OCI-LY7 (cell line): ENCODE results near the gene NME5. TPM values are rescaled to one million over a fixed set of nuclear protein-coding genes. Genes with fewer than 3 reads are reported as not detected.
A peak's percentile ranks its signal among the peaks of the same experiment; 100 is the strongest.

Experiments
- BruUV-seq: library from RNA; stranded (reverse); fragments of 400-500 nt; replicated peaks from 2 replicates; lab custom pipeline; 2021; lab: Mats Ljungman, UMichigan
- CTCF ChIA-PET: fragments of 300-600 bp; sonication (Branson Sonifier 250); formaldehyde crosslinking; loops from one replicate; lab custom pipeline; 2022; ENCODE audit warnings: antibody characterized with exemption; ENCODE audit not compliant: unreplicated experiment; lab: Charles Lee
- POLR2A ChIA-PET: fragments of 300-600 bp; sonication (Branson Sonifier 250); formaldehyde crosslinking; loops from one replicate; lab custom pipeline; 2022; ENCODE audit warnings: antibody characterized with exemption; lab: Charles Lee
- DNase-seq: peaks from one replicate; pipeline ENCODE4 v3.0.0-alpha.2; 2015; ENCODE audit warnings: low spot score
- H2AFZ ChIP-seq: fragments of 200-600 bp; sonication (generic), shearing (Covaris generic); 2 replicates; pipeline ENCODE4 v1.6.1; 2014; ENCODE audit warnings: mild to moderate bottlenecking, antibody characterized with exemption, low read length, moderate library complexity
- H3K27ac ChIP-seq: fragments of 200-600 bp; sonication (generic); 2 replicates; pipeline ENCODE4 v1.5.1; 2014; ENCODE audit warnings: mixed run types, low read depth, mild to moderate bottlenecking, moderate library complexity, low read length, inconsistent platforms; ENCODE audit not compliant: poor library complexity, severe bottlenecking
- H3K36me3 ChIP-seq: fragments of 200-600 bp; sonication (generic); 2 replicates; pipeline ENCODE4 v1.6.1; 2014; ENCODE audit warnings: mild to moderate bottlenecking, antibody characterized with exemption, low read length, moderate library complexity, mixed read lengths; ENCODE audit not compliant: insufficient read depth
- H3K4me1 ChIP-seq: fragments of 200-600 bp; sonication (generic); 2 replicates; pipeline ENCODE4 v1.5.1; 2014; ENCODE audit warnings: mild to moderate bottlenecking, low read length; ENCODE audit not compliant: insufficient read depth, poor library complexity, severe bottlenecking
- H3K4me2 ChIP-seq: fragments of 200-600 bp; sonication (generic); 2 replicates; pipeline ENCODE4 v1.6.1; 2014; ENCODE audit warnings: mild to moderate bottlenecking, low read length
- H3K4me3 ChIP-seq: fragments of 200-600 bp; sonication (generic); 2 replicates; pipeline ENCODE4 v1.5.1; 2014; ENCODE audit warnings: mild to moderate bottlenecking, low read depth, low read length; ENCODE audit not compliant: poor library complexity, severe bottlenecking
- H3K79me2 ChIP-seq: fragments of 200-600 bp; sonication (generic); 2 replicates; pipeline ENCODE4 v1.6.1; 2016; ENCODE audit warnings: low read depth, mild to moderate bottlenecking, low read length, moderate library complexity, mixed read lengths; ENCODE audit not compliant: insufficient read depth
- H3K9me2 ChIP-seq: fragments of 200-600 bp; sonication (generic); 2 replicates; pipeline ENCODE4 v1.6.1; 2016; ENCODE audit warnings: mild to moderate bottlenecking, low read length, mixed read lengths; ENCODE audit not compliant: insufficient read depth
- H3K9me3 ChIP-seq: fragments of 200-600 bp; sonication (generic); 2 replicates; pipeline ENCODE4 v1.6.1; 2014; ENCODE audit warnings: mild to moderate bottlenecking, mixed run types, low read length, mixed read lengths
- H4K20me1 ChIP-seq: fragments of 200-600 bp; sonication (generic); 2 replicates; pipeline ENCODE4 v1.6.1; 2014; ENCODE audit warnings: mild to moderate bottlenecking, antibody characterized with exemption, low read length, moderate library complexity, mixed read lengths; ENCODE audit not compliant: insufficient read depth
- CTCF ChIP-seq: fragments of 200-600 bp; sonication (generic); conservative IDR thresholded peaks from 2 replicates; pipeline ENCODE4 v1.5.1; 2014; ENCODE audit warnings: mild to moderate bottlenecking, antibody characterized with exemption, low read length, moderate library complexity, mixed read lengths
- EZH2phosphoT487 ChIP-seq: fragments of 200-600 bp; sonication (generic); IDR thresholded peaks from 2 replicates; pipeline ENCODE4 v1.6.1; 2018; ENCODE audit warnings: low read depth, borderline replicate concordance, mild to moderate bottlenecking, mixed run types, antibody characterized with exemption, low read length, moderate library complexity, mixed read lengths
- intact Hi-C: fragments of 100-400 bp; cut with micrococcal nuclease; formaldehyde crosslinking; loops from one replicate; pipeline ENCODE4 v1.10.0; 2022; ENCODE audit not compliant: unreplicated experiment
- total RNA-seq, 2 experiments: library from RNA; depleted of rRNA in 1 of 2; stranded (reverse); fragments of >200 nt in 1 of 2; shearing (Covaris generic) in 1 of 2; gene quantifications; 2 replicates each; pipeline ENCODE4 v1.2.3, GENCODE V29; 2014 to 2022

Gene NME5
- total RNA-seq, 2 experiments from 2014 or later: not detected

- Histone ChIP-seq H2AFZ (no peak overlapping the region), H3K36me3 (peaks cover 99% of the 10 kb centered on the region), H3K79me2 (peaks cover 5% of the 10 kb centered on the region; the same call in 1 of the 2 replicates), H3K4me2 (no peak overlapping the region), H3K9me2 (no peaks in the 10 kb centered on the region), H3K9me3 (no peaks in the 10 kb centered on the region), H3K27ac (no peak overlapping the region), H4K20me1 (0 out of 2 replicates have a peak, but pooled peaks cover 6% of the 10 kb centered on the region), H3K4me1 (peaks cover under 1% of the 10 kb centered on the region), H3K4me3 (no peak overlapping the region)
- ChIA-PET POLR2A (interaction anchor here (1.7 to 3.1 kb wide), 2 partner anchors 8 to 28 kb away, joined by 6 to 13 read pairs; partner anchors contain the start of genes BRD8, CDC23 and KIF20A), CTCF (no interaction called here)
- intact Hi-C loops: no loop called here
- no peak for TF ChIP-seq CTCF
- TF ChIP-seq EZH2phosphoT487: no peak
- DNase-seq: no peak
- BruUV-seq: no TSS peak
Observed at GRCh38 chr5:138186002-138186447, 46.8 kb upstream of the NME5 start.

GRCh38 chr5:138182808-138183207 lies 43.6 kb upstream of the NME5 start:
- Histone ChIP-seq H3K27ac (no peak overlapping the region), H3K4me1 (peaks cover 9% of the 10 kb centered on the region), H4K20me1 (peaks cover 7% of the 10 kb centered on the region; the same call in 1 of the 2 replicates), H3K36me3 (peaks cover 75% of the 10 kb centered on the region), H3K4me2 (no peak overlapping the region), H3K4me3 (no peak overlapping the region), H2AFZ (no peak overlapping the region), H3K9me3 (no peaks in the 10 kb centered on the region), H3K9me2 (no peaks in the 10 kb centered on the region), H3K79me2 (peaks cover 31% of the 10 kb centered on the region)
- no TSS peak for BruUV-seq
- TF ChIP-seq EZH2phosphoT487 (no peak), CTCF (no peak)
- DNase-seq: no peak
- ChIA-PET CTCF (no interaction called here), POLR2A (interaction anchor here (0.5 to 1.2 kb wide), 2 partner anchors 149 to 1930 kb away, joined by 3 to 4 read pairs; partner anchors contain the start of gene CDC25C)
- intact Hi-C loops: no loop called here

GRCh38 chr5:138180841-138181240 lies 41.6 kb upstream of the NME5 start:
- Histone ChIP-seq H3K4me1 (peaks cover 17% of the 10 kb centered on the region), H3K9me3 (no peaks in the 10 kb centered on the region), H3K4me2 (peak overlapping the region; percentile 78), H4K20me1 (peaks cover 13% of the 10 kb centered on the region; the same call in 1 of the 2 replicates), H3K9me2 (no peaks in the 10 kb centered on the region), H3K79me2 (peaks cover 50% of the 10 kb centered on the region), H3K27ac (no peak overlapping the region), H3K36me3 (peaks cover 64% of the 10 kb centered on the region), H2AFZ (no peak overlapping the region), H3K4me3 (peak overlapping the region; percentile 88)
- no peak for DNase-seq
- POLR2A ChIA-PET: no interaction called here
- TF ChIP-seq CTCF (no peak), EZH2phosphoT487 (no peak)
- BruUV-seq: no TSS peak
- intact Hi-C loops: loop anchor here (1.0 to 2.0 kb wide), 5 partner anchors 102 to 322 kb away; partner anchors contain the start of gene KDM3B
- CTCF ChIA-PET: no interaction called here
